Stimulated activated CD8-positive, alpha-beta memory T cell treated with anti-CD3 and anti-CD28 coated beads, Interleukin-12 subunit alpha, Interleukin-12 subunit beta, amount 100 ng/mL, for 24 hours (primary cell): ENCODE results near the gene REEP5.
"Not testable (repeated sequence)": the region's sequence is repeated elsewhere in the genome, so short reads cannot be mapped to it uniquely, and the experiment has no call there.

Experiments used
- DNase-seq: peaks from one replicate; pipeline ENCODE4 v3.0.0-alpha.2; 2020; ENCODE audit errors: extremely low read depth

The REEP5 gene

DNA sequence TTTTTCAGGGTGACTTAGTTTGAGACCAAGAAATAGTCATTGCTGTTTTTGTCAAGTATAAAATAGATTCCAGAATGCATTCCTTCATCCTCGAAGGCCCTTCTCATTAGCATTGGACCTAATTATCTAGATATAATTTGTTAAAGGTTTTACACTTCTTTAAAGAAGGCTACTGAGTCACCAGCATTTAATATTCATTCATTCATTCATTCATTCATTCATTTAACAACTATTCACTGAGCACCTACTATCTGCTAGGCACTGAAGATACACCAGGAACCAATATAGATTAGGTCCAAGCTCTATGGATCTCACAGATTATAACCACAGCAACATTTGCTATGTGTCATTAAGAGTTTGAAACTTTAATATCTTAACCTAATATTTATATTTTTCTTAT is 11.1 kb upstream of the REEP5 start:
- no peak for DNase-seq

DNA sequence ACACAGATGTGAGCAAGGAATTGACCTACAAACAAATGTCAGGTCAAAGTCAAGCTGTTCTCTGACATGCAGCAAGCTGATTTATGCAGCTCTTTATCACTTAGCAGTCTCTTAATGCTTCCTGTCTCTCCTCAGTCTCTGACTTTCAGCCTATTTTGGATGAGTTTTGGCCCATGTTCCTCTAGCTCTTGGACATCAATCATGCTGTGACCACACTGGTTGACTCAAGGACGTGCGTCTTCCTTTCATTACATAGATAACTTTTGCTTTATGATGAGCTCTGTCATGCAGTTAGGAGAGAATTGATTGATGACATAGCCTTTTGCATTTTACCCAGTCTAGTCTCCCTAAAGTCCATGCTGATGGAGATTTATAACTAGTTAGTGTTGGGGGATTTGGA is 9.4 kb upstream of the REEP5 start:
- no peak for DNase-seq

DNA sequence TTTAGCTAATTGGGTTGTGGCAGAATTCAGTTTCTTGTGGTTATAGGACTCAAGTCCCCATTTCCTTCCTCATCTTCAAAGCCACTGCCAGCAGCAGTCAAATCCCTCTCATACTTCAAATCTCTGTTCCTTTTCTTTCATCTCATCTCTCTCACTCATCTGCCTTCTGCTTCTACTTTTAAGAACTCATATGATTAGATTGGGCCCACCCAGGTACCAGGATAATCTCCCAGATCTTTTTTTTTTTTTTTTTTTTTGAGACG is 8.0 kb upstream of the REEP5 start:
- no peak for DNase-seq

DNA sequence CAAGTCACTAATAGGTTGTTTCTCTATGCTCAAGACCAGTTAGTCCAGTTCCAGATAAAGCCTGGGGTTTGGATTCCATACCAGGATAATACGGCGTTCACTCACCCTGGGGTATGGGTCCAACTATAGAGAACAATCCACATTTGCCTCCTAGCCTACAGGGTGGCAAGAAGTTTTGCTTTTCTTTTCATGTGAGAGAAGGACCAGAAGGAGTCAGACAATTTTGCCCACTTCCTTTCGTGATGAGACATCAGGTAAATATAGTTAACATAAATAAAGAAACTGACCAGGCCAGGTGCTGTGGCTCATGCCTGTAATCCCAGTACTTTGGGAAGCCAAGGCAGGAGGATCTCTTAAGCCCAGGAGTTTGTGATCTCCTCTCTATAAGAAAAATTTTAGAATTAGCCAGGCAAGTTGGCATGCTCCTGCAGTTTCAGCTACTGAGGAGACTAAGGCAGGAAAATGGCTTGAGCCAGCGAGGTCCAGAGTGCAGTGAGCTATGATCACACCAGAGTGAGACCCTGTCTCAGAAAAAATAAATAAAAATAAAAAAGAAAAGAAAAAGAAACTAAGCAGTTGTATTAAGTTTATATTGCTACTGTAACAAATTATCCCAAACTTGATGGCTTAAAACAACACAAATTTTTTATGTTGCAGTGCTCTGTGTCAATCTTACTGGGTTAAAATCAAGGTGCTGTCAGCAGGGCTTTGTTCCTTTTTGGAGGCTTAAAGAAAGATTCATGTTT is 7.5 kb upstream of the REEP5 start:
- DNase-seq, result no peak

DNA sequence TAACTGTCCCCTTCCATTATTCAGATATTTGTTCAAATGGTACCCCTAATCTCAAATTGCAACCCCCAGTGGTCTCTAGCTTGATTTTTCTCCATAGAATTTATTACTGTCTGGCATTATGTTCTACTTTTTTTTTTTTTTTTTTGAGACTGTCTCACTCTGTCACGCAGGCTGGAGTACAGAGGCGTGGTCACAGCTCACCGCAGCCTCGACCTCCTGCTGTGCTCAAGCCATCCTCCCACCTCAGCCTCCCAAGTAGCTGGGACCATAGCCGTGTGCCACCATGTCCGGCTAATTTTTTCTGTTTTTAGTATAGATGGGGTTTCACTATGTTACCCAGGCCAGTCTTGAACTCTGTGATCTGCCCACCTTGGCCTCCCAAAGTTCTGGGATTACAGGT is 2.0 kb upstream of the REEP5 start:
- no peak for DNase-seq

DNA sequence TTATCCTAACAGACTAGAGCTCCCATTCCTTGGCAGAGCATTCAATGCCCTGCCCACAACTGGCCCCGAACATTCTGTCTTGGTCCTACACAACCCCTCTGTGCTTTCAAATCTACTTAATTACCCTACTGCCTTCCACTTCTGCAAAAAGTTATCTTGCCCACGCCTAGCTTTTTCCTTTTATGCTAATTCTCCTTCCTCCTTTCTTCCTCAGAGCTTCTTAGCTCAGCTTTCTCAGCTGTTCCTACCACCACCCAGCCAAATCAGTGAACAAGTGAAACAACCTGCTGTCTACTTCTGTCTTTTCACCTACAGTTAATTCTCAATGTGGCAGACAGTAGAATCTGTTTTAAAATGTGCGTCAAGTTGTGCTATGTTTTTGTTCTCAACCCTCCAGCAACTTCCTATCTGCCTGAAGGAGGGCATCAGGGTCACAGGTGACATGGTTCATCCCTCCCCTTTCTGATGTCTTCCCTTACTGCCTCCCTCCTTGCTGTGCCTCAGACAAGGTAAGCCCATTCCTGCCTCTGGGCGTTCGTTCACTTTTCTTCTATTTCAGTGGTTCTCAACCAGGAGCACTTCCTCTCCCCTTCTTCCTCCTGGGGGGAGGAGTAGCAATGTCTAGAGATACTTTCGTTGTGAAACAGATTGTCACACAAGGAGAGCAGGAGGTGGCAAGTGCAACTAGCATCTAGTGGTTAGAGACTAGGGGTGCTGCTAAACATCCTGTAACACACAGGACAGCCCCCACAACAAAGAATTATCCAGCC is 1.3 kb upstream of the REEP5 start:
- no peak for DNase-seq

DNA sequence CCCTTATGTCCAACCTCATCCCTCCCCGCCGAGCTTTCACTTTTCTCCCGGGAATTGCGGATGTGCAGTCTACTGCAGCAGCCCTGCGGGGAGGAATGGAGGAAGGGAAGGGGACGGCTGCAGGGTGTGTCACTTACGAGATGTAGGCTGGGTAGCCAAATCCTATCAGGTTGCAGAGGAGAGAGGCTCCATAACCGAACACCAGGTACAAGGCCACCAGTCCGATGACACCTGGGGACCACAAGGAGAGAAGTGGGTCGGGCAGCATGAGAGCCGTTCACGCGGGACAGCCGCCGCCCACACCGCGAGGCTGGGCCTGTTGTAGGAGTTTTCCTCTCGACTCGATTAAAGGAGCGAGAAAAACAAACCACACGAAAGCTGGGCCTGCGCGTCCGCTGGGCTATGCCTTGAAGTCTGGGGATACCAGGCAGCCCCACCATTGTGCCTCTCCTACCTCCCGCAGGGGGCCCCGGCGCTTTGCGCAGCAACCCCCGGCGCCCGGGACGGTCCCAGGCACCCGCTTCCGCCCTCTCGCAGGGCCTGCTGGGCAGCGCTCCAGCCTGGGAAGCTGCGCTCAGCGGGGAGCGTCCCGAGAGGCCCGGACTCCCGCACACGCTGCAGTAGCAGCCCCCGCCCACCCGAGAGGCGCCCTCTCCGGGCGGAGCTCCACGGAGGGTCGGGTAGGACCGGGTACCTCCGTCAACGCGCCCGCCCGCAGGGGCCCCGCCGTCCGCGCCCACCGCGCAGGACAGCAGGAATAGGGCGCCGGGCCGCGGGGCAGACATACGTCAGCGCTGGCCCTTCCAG is 798 bp downstream of the REEP5 start:
- DNase-seq, result no peak

DNA sequence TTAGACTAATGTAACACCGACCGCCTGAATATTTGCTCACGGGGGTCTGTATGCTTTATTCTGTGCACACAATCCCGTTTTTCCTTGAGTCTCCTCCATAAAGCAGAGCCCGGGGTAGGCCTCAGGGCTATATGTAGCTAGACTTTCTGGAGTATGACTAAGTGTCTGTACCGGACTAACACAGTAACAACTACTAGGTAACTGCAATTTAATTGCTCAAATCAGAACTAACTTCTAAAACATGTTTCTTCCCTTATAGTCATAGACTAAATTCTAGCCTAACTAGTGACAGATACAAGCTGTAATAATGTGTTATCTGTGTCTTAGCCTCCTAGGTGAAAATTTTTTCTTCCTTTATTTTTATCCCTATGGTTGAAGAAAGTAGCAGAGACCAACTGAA is 2.1 kb downstream of the REEP5 start:
- no peak for DNase-seq

DNA sequence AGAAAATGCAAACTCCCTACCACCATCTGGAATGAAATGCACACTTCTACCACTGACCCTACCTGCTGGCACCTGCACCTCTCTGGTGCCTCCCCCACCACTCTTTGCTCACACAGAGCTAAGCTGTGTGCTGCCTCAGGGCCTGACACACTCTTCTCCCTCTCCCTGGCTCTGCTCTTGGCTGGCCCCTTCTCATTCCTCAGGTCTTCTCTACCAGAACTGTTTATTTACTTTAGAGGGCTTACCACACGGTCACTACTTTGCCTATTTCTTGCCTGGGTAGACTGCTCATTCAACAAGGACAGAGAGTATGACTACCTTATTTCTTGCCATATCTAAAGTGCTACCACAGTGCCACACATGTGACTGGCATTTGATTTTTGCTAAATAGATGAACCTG is 3.3 kb downstream of the REEP5 start:
- DNase-seq, result no peak

DNA sequence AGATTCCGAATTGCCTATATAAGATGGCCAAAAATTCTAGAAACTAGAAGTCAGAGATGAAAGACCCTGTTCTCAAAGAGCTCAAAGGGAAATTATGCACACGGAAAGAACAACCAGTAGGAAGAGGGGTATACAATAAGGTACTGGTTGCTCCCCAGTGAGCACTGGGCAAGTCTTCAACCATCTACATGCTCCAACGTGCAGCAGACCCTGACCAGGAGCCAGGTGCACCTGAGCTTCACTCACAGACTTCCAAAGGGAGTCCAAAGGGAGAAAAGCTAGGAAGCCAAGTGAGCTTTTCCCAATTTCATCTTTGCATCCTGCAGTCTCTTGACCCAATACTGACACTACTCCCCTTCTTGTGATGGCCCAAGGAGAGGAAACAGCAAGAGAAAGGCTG is 3.9 kb downstream of the REEP5 start:
- DNase-seq, result no peak

DNA sequence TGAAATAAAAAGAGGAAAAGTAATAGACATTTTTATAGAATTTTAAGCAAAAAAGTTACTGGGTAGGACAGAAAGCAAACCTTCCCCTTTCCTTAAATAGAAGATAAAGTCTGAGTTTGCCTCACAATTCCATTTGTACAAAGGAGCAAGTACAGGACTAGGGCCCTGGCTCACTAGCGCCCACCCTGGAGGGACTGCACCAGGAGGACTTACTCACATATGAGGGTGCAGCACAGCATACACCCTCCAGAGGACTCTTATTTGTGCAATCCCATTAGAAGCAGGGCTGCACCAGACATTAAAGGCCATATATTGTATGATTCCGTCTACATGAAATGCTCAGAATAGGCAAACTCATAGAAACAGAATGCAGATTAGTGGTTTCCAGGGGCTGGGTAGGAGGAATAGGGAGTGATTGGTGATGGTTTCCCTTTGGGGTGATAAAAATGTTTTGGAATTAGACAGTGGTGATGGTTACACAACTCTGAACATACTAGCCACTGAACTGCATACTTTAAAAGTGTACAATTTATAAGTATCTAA is 4.5 kb downstream of the REEP5 start:
- no peak for DNase-seq

DNA sequence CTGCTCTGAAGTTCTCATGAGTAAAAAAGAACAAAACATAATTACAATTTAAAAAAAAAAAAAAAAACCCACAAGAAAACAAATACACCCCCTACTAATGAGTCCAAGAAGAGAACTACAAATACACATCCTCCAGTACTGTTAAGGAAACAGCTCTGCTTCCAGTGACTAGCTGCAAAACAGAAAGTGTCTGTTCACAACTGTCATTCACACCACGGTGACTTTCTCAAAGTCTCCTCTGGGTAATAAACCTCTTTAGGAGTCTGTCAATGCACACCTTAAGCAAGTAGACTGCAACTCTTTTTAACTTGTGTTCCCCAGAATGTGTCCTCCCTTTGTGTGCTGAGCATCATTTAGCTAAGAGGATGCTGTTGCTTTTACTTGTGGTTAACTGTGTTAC is 6.2 kb downstream of the REEP5 start:
- no peak for DNase-seq

DNA sequence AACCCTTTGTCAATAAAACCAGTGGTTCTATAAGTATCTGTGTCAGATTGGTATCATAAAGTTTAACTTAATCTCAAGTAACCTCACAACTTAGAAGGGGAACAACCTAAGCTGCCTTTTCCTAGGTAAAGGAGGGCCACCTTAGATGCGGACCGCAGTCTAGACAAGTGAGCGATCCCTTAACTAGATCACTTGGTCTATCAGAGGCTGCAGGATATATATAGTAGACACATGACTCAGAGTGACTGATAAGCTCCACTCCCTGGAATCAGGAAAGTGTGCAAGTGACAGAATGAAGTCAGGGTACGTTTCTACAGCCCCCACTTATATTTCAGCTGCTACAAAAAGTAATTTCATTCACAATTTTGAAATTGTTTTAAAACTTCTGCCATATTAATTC is 7.4 kb downstream of the REEP5 start:
- DNase-seq, result no peak

DNA sequence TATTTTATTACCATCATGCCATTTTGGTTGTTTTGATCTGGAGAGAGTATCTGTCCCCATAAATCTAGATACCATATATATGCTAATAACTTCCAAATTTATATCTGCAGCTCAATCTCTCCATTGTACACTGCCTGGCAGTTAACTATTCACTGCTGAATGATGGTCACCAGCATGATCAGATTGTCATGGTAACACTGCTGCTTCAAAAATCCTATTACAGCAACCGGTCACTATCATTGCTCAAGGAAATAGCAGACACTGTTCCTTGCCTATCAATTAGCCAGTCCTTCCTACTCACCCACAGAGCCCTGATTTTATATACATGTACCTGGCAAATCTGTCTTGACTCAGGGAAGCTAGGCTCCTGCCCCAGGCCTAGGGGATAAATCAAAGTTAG is 11.5 kb downstream of the REEP5 start:
- DNase-seq, result no peak

DNA sequence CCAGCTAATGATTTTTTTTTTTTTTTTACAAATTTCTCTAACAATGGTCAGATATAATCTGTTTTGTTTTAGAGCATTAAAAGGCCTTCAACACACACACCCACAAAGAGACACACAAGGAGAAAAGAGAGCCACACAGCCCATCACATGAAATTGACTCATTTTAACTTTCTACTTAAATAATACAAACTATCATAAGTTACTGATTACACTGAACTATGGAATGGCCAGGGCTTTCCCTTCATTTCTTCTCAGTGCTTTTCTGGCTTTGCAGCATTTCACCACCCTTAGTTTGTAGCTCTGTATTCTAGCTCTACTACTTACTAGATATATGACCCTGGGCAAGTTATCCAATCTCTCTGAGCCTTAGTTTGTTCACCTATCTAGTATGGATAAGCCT is 13.2 kb downstream of the REEP5 start:
- DNase-seq, result no peak

DNA sequence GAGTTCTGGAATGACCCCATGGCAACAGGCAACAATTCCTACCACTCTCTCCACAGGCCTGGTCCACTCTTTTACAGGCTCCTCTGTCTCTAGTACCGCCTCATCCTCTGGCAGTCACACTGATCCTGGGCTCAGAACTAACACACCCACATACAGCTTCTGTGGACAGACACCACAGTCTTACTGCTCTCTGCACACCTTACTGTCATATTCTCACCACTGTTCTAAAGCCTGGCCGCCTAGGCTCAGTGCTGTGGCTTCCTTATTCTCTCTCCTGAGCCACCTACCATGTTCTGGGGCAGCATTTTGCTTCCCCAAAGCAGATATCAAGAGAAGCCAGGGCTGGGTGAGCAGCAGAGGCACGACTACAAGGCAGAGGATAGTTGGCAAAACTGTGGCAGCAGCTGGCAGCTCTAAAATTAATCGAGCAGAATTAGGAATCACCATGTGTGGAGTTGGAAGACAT is 14.8 kb downstream of the REEP5 start:
- DNase-seq, result no peak

DNA sequence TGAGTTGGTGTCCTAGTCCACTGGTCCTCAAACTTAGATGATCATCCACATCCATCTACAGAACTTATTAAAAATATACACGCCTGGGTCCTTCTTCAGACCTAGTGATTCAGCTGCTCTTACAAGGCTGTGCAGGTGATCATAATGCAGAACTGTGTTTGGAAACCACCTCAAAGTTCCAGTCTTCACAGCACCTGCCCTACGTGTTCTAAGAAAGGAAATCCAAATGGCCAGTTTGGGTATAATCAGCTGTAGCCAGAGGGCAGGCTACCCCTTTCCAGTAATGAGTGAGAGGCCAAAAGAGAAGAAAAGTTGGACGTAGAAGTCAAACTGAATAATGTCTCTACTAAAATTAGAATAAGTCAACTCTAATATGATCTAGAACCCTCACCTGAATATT is 15.4 kb downstream of the REEP5 start:
- no peak for DNase-seq

DNA sequence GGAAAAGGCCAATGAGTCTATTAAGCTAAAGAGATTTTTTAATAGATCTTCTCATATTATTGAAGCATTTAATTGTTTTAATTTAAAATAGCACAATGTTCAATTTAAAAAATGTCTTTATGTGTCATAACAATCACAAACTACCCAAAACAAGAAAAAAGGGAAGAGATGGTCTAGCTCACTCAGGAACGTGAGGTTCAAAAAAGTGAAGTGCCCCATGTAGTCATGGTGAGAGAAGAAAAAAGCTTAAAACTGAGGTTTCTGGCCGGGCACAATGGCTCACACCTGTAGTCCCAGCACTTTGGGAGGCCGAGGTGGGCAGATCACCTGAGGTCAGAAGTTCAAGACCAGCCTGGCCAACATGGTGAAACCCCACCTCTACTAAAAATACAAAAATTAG is 17.0 kb downstream of the REEP5 start:
- DNase-seq, result not testable (repeated sequence)

DNA sequence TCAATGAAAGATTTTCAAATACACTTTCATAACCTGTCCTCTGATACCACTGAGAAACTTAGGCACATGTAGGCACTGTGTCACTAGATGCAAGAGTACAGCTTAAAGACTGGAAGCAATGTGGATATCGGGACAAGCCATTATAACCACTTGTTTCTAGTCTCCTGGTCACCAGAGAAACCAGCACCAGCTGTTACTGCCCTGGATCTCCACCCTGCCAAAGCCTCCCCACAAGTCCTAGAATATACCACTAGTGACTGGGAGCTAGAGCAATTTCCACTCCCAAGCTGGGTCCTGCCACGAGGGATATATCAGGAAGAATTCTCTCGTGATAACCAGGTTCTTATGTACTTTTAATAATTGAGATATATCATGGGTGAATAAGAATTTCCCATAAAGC is 19.5 kb downstream of the REEP5 start:
- no peak for DNase-seq

DNA sequence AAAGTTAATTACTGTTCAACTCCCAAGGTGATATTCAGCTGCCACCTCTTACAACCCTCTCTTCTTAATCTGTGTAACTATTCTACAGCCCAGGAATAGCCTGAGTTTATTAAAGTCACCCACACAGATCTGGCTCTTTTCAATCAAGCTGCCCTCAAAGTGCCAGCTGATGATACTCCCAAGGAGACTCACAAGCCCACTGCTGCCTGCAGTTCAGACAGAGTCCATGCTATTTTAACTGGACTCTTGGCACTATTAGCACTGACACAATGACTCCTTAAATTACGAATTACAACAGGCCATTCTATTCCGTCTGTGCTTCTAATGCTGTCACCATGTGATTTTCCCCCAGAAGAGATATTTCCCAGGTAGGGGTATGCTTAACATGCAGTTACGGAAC is 26.3 kb downstream of the REEP5 start:
- DNase-seq, result no peak

DNA sequence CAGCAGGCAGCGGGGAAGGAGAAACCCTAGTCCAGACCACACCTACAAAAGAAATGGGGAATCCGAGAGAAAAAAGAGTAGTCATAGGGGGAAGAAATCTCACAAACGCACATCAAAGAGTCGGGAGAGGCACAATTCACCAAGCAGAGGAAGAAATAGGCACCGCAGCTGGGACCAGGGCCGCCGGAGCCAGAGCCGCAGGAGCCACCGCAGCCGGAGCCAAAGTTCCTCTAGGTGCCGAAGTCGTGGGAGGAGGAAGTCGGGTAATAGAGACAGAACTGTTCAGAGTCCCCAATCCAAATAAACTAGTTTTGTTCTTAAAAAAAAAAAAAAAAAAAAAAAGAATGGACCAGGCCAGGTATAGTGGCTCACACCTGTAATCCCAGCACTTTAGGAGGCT is 29.3 kb downstream of the REEP5 start:
- no peak for DNase-seq

DNA sequence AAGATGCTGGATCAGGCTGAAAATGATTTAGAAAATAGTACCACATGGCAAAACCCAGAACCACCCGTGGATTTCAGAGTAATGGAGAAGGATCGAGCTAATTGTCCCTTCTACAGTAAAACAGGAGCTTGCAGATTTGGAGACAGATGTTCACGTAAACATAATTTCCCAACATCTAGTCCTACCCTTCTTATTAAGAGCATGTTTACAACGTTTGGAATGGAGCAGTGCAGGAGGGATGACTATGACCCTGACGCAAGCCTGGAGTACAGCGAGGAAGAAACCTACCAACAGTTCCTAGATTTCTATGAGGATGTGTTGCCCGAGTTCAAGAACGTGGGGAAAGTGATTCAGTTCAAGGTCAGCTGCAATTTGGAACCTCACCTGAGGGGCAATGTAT is 30.0 kb downstream of the REEP5 start:
- not testable (repeated sequence) for DNase-seq

DNA sequence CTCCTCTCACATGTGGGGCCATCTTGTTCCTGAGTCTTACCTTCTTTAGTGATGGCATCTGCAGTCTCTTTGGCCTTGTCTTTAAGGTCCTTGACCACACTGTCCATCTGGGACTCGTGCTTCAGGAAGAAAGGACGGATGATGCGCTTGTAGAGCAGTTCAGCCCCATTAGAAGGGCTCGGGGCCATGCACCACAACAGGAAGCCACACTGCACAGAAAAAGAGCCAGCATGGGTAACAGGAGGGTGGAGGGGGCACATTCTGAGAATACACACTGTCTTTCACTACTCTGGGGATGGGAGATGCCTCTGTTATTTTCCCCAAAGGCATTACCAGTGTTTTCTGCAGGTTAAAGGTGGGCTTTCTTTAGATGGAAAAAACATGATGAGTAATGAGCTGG is 35.1 kb downstream of the REEP5 start:
- DNase-seq, result no peak
